K562 (cell line): ENCODE measurements around the gene MBP. TPM values are rescaled to one million over a fixed set of nuclear protein-coding genes. Genes with fewer than 3 reads are reported as not detected.

Source experiments
- ATAC-seq: fragments of 200-7000 bp; cut with Tn5 transposase; 3 replicates; pipeline ENCODE4 v1.9.1; 2020; ENCODE audit warnings: moderate library complexity
- BruUV-seq: library from RNA; stranded (reverse); fragments of 400-500 nt; replicated peaks from 2 replicates; lab custom pipeline; 2021; lab: Mats Ljungman, UMichigan
- CTCF ChIA-PET: fragments of 300-600 bp; formaldehyde crosslinking; extraction: SDS; loops from one replicate; lab custom pipeline; 2021; ENCODE audit warnings: low intra/inter-chr PET ratio; lab: Yijun Ruan, JAX
- POLR2A ChIA-PET: fragments of 300-600, 350-650 bp; sonication (Branson Sonifier 250); formaldehyde crosslinking; extraction: SDS; loops from one replicate; lab custom pipeline; 2021; ENCODE audit warnings: antibody characterized with exemption, inconsistent platforms; lab: Yijun Ruan, JAX
- DNase-seq, 4 experiments: peaks; one replicate each; pipeline versions ENCODE4 v3.0.0 to v3.0.0-alpha.2; 2011 to 2018; ENCODE audit warnings: low spot score in 3 of 4, mixed read lengths in 3 of 4; ENCODE audit errors: extremely low read depth in 1 of 4
- FAIRE-seq: peaks from 2 replicates; lab custom pipeline; 2011; peaks lifted over from hg19 to GRCh38; lab: Jason Lieb, UNC
- H2AFZ ChIP-seq: 2 replicates; pipeline ENCODE4 v1.6.0; 2011; ENCODE audit warnings: low read depth, low read length, control low read depth, inconsistent platforms
- H3K27ac ChIP-seq: fragments of 200-600 bp; 3 replicates; pipeline ENCODE4 v1.8.0; 2011; ENCODE audit warnings: low read depth, mild to moderate bottlenecking, control low read depth, inconsistent platforms, low read length, moderate library complexity, mixed read lengths; ENCODE audit errors: extremely low read depth
- H3K27me3 ChIP-seq, 2 experiments: fragments of 300-600 bp in 1 of 2; 2 replicates in 1 of 2; 3 replicates in 1 of 2; pipeline versions ENCODE4 v1.6.0 to v1.8.0; 2011; ENCODE audit warnings: inconsistent platforms in 2 of 2, low read length in 2 of 2, mild to moderate bottlenecking in 1 of 2, mixed read lengths in 1 of 2, moderate library complexity in 1 of 2; ENCODE audit not compliant: control insufficient read depth in 2 of 2, insufficient read depth in 2 of 2
- H3K36me3 ChIP-seq: fragments of 300-600 bp; 3 replicates; pipeline ENCODE4 v1.8.0; 2011; ENCODE audit warnings: mild to moderate bottlenecking, low read length, inconsistent platforms; ENCODE audit not compliant: control insufficient read depth, insufficient read depth
- H3K4me1 ChIP-seq, 2 experiments: fragments of 200-600 bp in 1 of 2; replicated peaks in 1 of 2; 2 replicates in 1 of 2; 3 replicates in 1 of 2; pipeline versions ENCODE4 v1.5.1 to v1.8.0; 2011; ENCODE audit warnings: inconsistent platforms in 2 of 2, low read length in 2 of 2, mild to moderate bottlenecking in 1 of 2, mixed read lengths in 1 of 2, moderate library complexity in 1 of 2; ENCODE audit not compliant: control insufficient read depth in 2 of 2, insufficient read depth in 2 of 2
- H3K4me2 ChIP-seq: 2 replicates; pipeline ENCODE4 v1.6.1; 2011; ENCODE audit warnings: low read length, control low read depth, inconsistent platforms, mixed read lengths; ENCODE audit not compliant: insufficient read depth
- H3K4me3 ChIP-seq: fragments of 200-600 bp; sonication (generic), shearing (Covaris generic); 2 replicates; pipeline ENCODE4 v1.5.1; 2016; ENCODE audit warnings: control low read depth, inconsistent platforms
- H3K79me2 ChIP-seq: fragments of 200-600 bp; 3 replicates; pipeline ENCODE4 v1.8.0; 2011; ENCODE audit warnings: low read length, inconsistent platforms; ENCODE audit not compliant: control insufficient read depth, insufficient read depth
- H3K9ac ChIP-seq, 2 experiments: 2 replicates each; pipeline versions ENCODE4 v1.6.0 to v1.6.1; 2011; ENCODE audit warnings: low read depth in 2 of 2, low read length in 2 of 2, control low read depth in 1 of 2, inconsistent platforms in 1 of 2, mild to moderate bottlenecking in 1 of 2, mixed read lengths in 1 of 2; ENCODE audit not compliant: insufficient read depth in 1 of 2
- H3K9me1 ChIP-seq: one replicate; pipeline ENCODE4 v1.6.0; 2011; ENCODE audit warnings: inconsistent platforms, mild to moderate bottlenecking, low read length, moderate library complexity; ENCODE audit not compliant: control insufficient read depth, insufficient read depth
- H3K9me3 ChIP-seq: replicated peaks from 2 replicates; pipeline ENCODE4 v1.5.1; 2011; ENCODE audit warnings: low read depth, low read length, inconsistent platforms; ENCODE audit not compliant: control insufficient read depth, insufficient read depth
- H4K20me1 ChIP-seq: replicated peaks from 2 replicates; pipeline ENCODE4 v1.6.1; 2011; ENCODE audit warnings: low read length, inconsistent platforms, mixed read lengths; ENCODE audit not compliant: control insufficient read depth, insufficient read depth
- ELK3 ChIP-seq: fragments of 450-650 bp; formaldehyde crosslinking; IDR thresholded peaks from 2 replicates; pipeline ENCODE4 v1.4.0; 2020; ENCODE audit warnings: mild to moderate bottlenecking
- LEF1 ChIP-seq: fragments of 450-650 bp; IDR thresholded peaks from 2 replicates; pipeline ENCODE4 v1.6.1; 2016; ENCODE audit warnings: mild to moderate bottlenecking
- NBN ChIP-seq: fragments of 450-650 bp; IDR thresholded peaks from 2 replicates; pipeline ENCODE4 v1.6.1; 2016; ENCODE audit warnings: low read depth, mild to moderate bottlenecking
- PHF8 ChIP-seq: fragments of 200-600 bp; sonication (generic); IDR thresholded peaks from 2 replicates; pipeline ENCODE4 v1.6.1; 2012; ENCODE audit warnings: mixed run types, mild to moderate bottlenecking, inconsistent platforms, low read length, moderate library complexity, borderline replicate concordance
- SMARCA5 ChIP-seq: fragments of 450-650 bp; IDR thresholded peaks from 2 replicates; pipeline ENCODE4 v1.6.1; 2016
- ZNF282 ChIP-seq: sonication (generic); formaldehyde crosslinking; IDR thresholded peaks from 2 replicates; pipeline ENCODE4 v1.8.1; 2023; ENCODE audit warnings: missing genetic modification reagents
- ZNF395 ChIP-seq: fragments of 200-800 bp; sonication (Bioruptor generic); IDR thresholded peaks from 2 replicates; pipeline ENCODE4 v1.6.1; 2017; ENCODE audit warnings: missing genetic modification characterization, missing compliant biosample characterization
- ZNF766 ChIP-seq: fragments of 200-800 bp; sonication (Bioruptor generic); conservative IDR thresholded peaks from 2 replicates; pipeline ENCODE4 v1.6.1; 2016; ENCODE audit warnings: missing genetic modification characterization, missing compliant biosample characterization
- WGBS: fragments of 100-300 bp; shearing (Covaris generic); methylation state at CpG from one replicate; pipeline ENCODE4 v1.1.6; 2016; ENCODE audit warnings: low coverage, mixed read lengths; ENCODE audit not compliant: insufficient coverage; ENCODE audit errors: missing lambda C conversion rate; 5-methylcytosine and 5-hydroxymethylcytosine counted together
- in situ Hi-C: fragments of 300-500 bp; cut with MboI; formaldehyde crosslinking; loops from 4 replicates; pipeline ENCODE4 v1.15.0; 2018; ENCODE audit warnings: inconsistent platforms, mixed read lengths
- intact Hi-C: fragments of 100-400 bp; cut with micrococcal nuclease; formaldehyde crosslinking; loops from 2 replicates; pipeline ENCODE4 v1.14.2; 2022
- polyA plus RNA-seq, 8 experiments: library from polyadenylated mRNA; depleted of rRNA in 4 of 8; stranded (reverse) in 5 of 8; unstranded in 3 of 8; fragments of >200 nt; fragmentation: Nextera tagmentation in 2 of 8; fragmentation: Illumina TruSeq in 1 of 8; extraction: Ambion mirVana in 2 of 8; extraction: Trizol in 1 of 8; gene quantifications; 2 replicates each; pipeline versions ENCODE4 v1.2.1 to v1.2.3, GENCODE V29; 2011 to 2014; ENCODE audit warnings: inconsistent platforms in 1 of 8, missing spikeins in 1 of 8
- total RNA-seq, 7 experiments: library from RNA; depleted of rRNA in 6 of 7; stranded (reverse); fragments of >200 nt in 6 of 7; fragmentation: Illumina TruSeq in 2 of 7; extraction: Trizol in 2 of 7; gene quantifications; 2 replicates each; pipeline versions ENCODE4 v1.2.1 to v1.2.3, GENCODE V29; 2011 to 2021; ENCODE audit warnings: low replicate concordance in 1 of 7

Gene MBP
- total and polyA plus RNA-seq, 9 of the 15 experiments (the other 6 are each of a cell fraction or from before 2014, with no cell fraction given): 0.09 TPM; not detected in 8

GRCh38 chr18:77099485-77100370 is 32.9 kb downstream of the MBP start:
- Histone ChIP-seq H3K79me2 (no peaks in the 10 kb centered on the region), H3K9me3 (no peaks in the 10 kb centered on the region), H3K36me3 (no peaks in the 10 kb centered on the region), H3K4me1 (no peaks in the 10 kb centered on the region), H3K27ac (no peak overlapping the region), H3K9me1 (no peaks in the 10 kb centered on the region), H3K27me3 (peaks cover 0 to 25% of the 10 kb centered on the region in 2 experiments; a peak in 3 of 5 replicates), H4K20me1 (no peaks in the 10 kb centered on the region), H3K9ac (no peak overlapping the region), H3K4me3 (no peak overlapping the region), H3K4me2 (no peak overlapping the region), H2AFZ (no peak overlapping the region)
- ChIA-PET CTCF (no interaction called here), POLR2A (no interaction called here)
- TF ChIP-seq ELK3 (CRISPR knock-in tag) (no peak), ZNF282 (CRISPR knock-in tag) (no peak), LEF1 (no peak), NBN (no peak), SMARCA5 (no peak), ZNF395 (no peak), PHF8 (no peak), ZNF766 (CRISPR knock-in tag) (no peak)
- in situ Hi-C loops: no loop called here
- WGBS: under 1% methylated on average over 19 of the region's 21 CpGs
- no peak for ATAC-seq
- no peak for FAIRE-seq
- no TSS peak for BruUV-seq
- intact Hi-C loops: no loop called here
- DNase-seq: no peak
